ENCODE results near the gene NOTUM. TPM values are rescaled to one million over a fixed set of nuclear protein-coding genes. Genes with fewer than 3 reads are reported as not detected.

NOTUM gene
- total and polyA plus RNA-seq, 10 of the 15 experiments (the other 5 are each of a cell fraction or from before 2014, with no cell fraction given), result 0.04 to 0.13 TPM; not detected in 8

- TF ChIP-seq ZBTB40 (IDR thresholded peaks at IDR 0.05; ENCODE audit: borderline replicate concordance), result no peak; the same call in 1 of the 2 replicates
- no peak for TF ChIP-seq ZNF24 (IDR thresholded peaks at IDR 0.05)
- TF ChIP-seq SPI1 (IDR thresholded peaks at IDR 0.05; ENCODE audit: borderline replicate concordance, insufficient read depth, low read depth, low read length), result no peak
- no peak for TF ChIP-seq KDM1A (IDR thresholded peaks at IDR 0.05; ENCODE audit: borderline replicate concordance)
- TF ChIP-seq NFXL1 (IDR thresholded peaks at IDR 0.05; ENCODE audit: borderline replicate concordance), result no peak
- no peak for TF ChIP-seq NFIC (IDR thresholded peaks at IDR 0.05; ENCODE audit: low read depth, low read length)
- no peak for TF ChIP-seq RCOR1 (conservative IDR thresholded peaks at IDR 0.05; ENCODE audit: low read depth, low read length)
- no peak for TF ChIP-seq ASH2L (IDR thresholded peaks at IDR 0.05; ENCODE audit: borderline replicate concordance, low read depth)
- peak; percentile 65; the same call in 1 of the 2 replicates for TF ChIP-seq ATF3 (IDR thresholded peaks at IDR 0.05; ENCODE audit: borderline replicate concordance, extremely low read depth, low read depth, low read length)
- no peak for TF ChIP-seq HSF1 (IDR thresholded peaks at IDR 0.05; ENCODE audit: low read depth, low read length)
- peak; percentile 76 for TF ChIP-seq ZNF687 (IDR thresholded peaks at IDR 0.05)
- TF ChIP-seq CBFB (IDR thresholded peaks at IDR 0.05; ENCODE audit: low read depth), result no peak
- peak; percentile 88 for TF ChIP-seq USF1 (IDR thresholded peaks at IDR 0.05; ENCODE audit: borderline replicate concordance, extremely low read length, insufficient read depth, low read depth, low read length)
- no peak for TF ChIP-seq EP300 (IDR thresholded peaks at IDR 0.05; ENCODE audit: borderline replicate concordance in 1 of 2, control insufficient read depth in 1 of 2, low read depth in 2 of 2, low read length in 2 of 2)
- TF ChIP-seq SRF (IDR thresholded peaks at IDR 0.05; ENCODE audit: low read depth in 2 of 2, low read length in 2 of 2), result no peak
Measured at GRCh38 chr17:81967533-81968395, 6.8 kb upstream of the NOTUM start (continued).
